Astrocyte of the spinal cord (primary cell): ENCODE data around the gene GRAMD4.
A peak's percentile ranks its signal among the peaks of the same experiment; 100 is the strongest.

Source experiments
- DNase-seq: peaks from one replicate; pipeline ENCODE4 v3.0.0; 2011; ENCODE audit warnings: low read depth, low spot score
- H3K4me3 ChIP-seq: 2 replicates; pipeline ENCODE4 v1.5.1; 2011; ENCODE audit warnings: low read depth, mild to moderate bottlenecking, low read length, moderate library complexity
- in situ Hi-C: cut with HindIII; loops from 2 replicates; pipeline ENCODE4 v1.10.0; 2017; ENCODE audit warnings: low sequenced_read_pairs
- TF ChIP-seq, protein P1 (sequence below): IDR thresholded peaks from 2 replicates; pipeline ENCODE4 v1.5.1; 2012; ENCODE audit warnings: low read depth, mild to moderate bottlenecking, low read length, inconsistent platforms

GRAMD4 gene

DNA sequence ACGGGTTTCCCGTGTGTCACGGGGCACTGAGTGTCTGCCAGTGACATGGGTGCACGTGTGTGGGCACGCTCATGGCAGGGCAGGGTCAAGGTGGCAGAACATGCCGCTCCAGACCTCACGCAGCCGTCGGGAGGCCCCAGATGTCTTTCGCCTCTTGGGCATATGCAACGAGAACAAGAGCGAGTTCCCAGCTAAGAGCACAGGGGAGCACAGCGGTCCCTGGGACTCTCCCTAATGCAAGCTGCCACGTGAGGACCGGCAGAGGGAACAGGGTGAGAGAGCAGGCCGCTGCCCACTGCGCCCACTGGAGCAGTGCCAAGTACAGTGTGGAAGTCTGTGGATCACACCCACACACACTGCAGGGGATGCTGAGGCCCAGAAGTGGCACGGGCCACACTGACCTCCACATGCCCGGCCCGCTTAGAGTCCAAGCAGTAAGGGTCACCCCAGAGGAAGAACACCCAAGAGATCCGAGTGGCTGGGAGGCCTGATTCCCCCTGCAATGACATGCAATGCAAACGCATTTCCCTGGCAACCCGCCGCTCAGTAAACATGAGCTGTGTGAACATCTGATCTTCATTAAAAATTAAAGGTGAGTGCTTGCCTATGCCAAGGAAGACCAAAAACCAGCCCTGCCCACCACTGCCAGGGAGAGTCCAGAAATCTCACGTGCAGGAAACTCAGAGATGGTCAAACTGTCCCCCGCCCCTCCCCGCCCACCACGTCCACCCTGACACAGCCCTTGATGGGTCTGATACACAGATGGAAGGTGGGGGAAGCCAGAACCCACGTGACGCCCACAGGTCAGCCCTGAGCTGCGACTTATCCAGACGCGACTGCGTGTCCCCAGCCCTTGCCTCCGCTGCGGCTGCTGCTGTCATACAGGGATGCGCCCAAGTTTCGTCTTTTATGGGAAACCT is 106.1 kb downstream of the GRAMD4 start:
- DNase-seq: peak; percentile 33
- in situ Hi-C loops: no loop called here
- TF ChIP-seq, protein P1, sequence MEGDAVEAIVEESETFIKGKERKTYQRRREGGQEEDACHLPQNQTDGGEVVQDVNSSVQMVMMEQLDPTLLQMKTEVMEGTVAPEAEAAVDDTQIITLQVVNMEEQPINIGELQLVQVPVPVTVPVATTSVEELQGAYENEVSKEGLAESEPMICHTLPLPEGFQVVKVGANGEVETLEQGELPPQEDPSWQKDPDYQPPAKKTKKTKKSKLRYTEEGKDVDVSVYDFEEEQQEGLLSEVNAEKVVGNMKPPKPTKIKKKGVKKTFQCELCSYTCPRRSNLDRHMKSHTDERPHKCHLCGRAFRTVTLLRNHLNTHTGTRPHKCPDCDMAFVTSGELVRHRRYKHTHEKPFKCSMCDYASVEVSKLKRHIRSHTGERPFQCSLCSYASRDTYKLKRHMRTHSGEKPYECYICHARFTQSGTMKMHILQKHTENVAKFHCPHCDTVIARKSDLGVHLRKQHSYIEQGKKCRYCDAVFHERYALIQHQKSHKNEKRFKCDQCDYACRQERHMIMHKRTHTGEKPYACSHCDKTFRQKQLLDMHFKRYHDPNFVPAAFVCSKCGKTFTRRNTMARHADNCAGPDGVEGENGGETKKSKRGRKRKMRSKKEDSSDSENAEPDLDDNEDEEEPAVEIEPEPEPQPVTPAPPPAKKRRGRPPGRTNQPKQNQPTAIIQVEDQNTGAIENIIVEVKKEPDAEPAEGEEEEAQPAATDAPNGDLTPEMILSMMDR: no peak
- no peak overlapping the region for H3K4me3 ChIP-seq

DNA sequence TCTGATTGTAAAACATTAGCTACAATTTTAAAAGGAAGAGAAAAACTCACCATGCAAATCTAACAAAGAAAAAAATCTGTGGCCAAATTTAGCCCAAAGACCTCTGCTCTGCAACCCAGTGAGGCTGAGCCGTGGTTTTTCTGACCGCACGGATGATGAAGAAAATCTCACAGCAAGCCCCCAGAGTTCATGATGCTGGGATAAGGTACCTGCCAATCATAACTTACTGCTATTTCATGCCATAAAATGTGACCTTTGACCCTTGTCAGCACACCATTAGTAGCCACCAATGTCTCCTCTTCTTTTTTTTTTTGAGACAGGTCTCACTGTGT is 106.8 kb downstream of the GRAMD4 start:
- in situ Hi-C loops: no loop called here
- TF ChIP-seq, protein P1: no peak
- H3K4me3 ChIP-seq: no peak overlapping the region
- DNase-seq: no peak

DNA sequence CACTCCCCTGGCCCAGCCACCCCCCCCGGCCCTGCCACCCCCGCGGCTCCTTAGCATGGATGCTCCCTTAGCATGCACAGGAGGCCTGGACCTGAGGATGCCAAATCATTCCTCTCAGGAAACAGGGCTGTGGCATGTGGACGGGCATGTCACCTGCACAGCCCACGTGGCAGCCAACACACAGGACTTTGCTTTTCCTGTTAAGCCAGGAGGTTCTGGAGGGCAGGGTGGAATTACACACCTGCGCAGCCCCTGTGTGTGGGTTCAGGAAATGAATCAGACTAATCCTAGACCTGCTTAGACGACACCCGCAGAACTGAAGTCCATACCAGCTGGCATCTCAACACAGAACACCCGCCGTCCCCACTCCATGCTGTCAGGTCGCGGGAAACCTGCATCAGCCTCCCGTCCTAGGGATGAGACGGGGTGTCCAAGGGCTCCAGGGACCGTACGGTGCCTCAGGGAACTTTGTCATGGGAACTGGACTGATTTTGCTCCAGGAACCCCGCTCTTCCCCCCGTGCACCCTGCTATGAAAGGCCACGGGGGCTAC is 107.7 kb downstream of the GRAMD4 start:
- no peak overlapping the region for H3K4me3 ChIP-seq
- TF ChIP-seq, protein P1: no peak
- DNase-seq: no peak
- in situ Hi-C loops: no loop called here

DNA sequence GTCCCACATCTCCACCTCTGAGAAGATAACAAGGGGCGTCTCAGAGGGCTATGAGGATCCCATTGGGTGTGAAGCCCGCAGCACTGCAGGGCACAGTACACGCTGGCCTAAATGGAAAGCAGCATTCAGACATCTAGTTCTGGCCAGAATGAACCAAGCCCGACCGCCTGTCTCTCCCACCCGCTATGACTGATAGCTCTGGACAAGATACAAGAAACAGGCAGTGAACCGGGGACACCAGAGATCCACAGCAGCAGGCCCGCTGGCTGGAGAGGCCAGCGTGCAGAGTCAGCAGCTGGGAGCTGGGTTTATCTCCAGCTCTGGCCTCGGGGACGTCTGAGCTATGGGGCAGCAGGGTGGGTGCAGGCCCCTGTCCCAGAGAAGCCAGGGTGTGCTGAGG is 108.3 kb downstream of the GRAMD4 start:
- TF ChIP-seq, protein P1: no peak
- H3K4me3 ChIP-seq: no peak overlapping the region
- no peak for DNase-seq
- in situ Hi-C loops: no loop called here
